HepG2 (cell line): ENCODE measurements around the gene TBC1D1. TPM values are rescaled to one million over a fixed set of nuclear protein-coding genes. Genes with fewer than 3 reads are reported as not detected.

Experiments
- ATAC-seq: fragments of 200-7000 bp; cut with Tn5 transposase; 3 replicates; pipeline ENCODE4 v1.9.1; 2020; ENCODE audit warnings: mild to moderate bottlenecking, moderate library complexity
- BruUV-seq: library from RNA; stranded (reverse); fragments of 400-500 nt; replicated peaks from 2 replicates; lab custom pipeline; 2021; lab: Mats Ljungman, UMichigan
- CTCF ChIA-PET: fragments of 300-600 bp; formaldehyde crosslinking; extraction: SDS; loops from one replicate; lab custom pipeline; 2021; ENCODE audit warnings: low total read pairs, inconsistent platforms, low intra/inter-chr PET ratio; lab: Yijun Ruan, JAX
- POLR2A ChIA-PET: fragments of 350-600 bp; sonication (Branson Sonifier 250); formaldehyde crosslinking; loops from one replicate; lab custom pipeline; 2020; ENCODE audit warnings: antibody characterized with exemption, inconsistent platforms; lab: Yijun Ruan, JAX
- DNase-seq: peaks from one replicate; pipeline ENCODE4 v3.0.0-alpha.2; 2015; ENCODE audit warnings: low spot score
- FAIRE-seq: peaks from 3 replicates; lab custom pipeline; 2011; peaks lifted over from hg19 to GRCh38; lab: Jason Lieb, UNC
- H2AFZ ChIP-seq: one replicate; pipeline ENCODE4 v1.6.1; 2011; ENCODE audit warnings: low read length, inconsistent platforms
- H3K27ac ChIP-seq: fragments of 300-600 bp; 3 replicates; pipeline ENCODE4 v1.8.0; 2011; ENCODE audit warnings: mixed run types, mild to moderate bottlenecking, mixed read lengths, low read length, inconsistent platforms; ENCODE audit not compliant: insufficient read depth; ENCODE audit errors: extremely low read length
- H3K27me3 ChIP-seq, 2 experiments: fragments of 200-600 bp in 1 of 2; 2 replicates in 1 of 2; 3 replicates in 1 of 2; pipeline versions ENCODE4 v1.6.0 to v1.8.0; 2011; ENCODE audit warnings: low read length in 2 of 2, mild to moderate bottlenecking in 2 of 2, moderate library complexity in 2 of 2, inconsistent platforms in 1 of 2; ENCODE audit not compliant: insufficient read depth in 2 of 2, control insufficient read depth in 1 of 2
- H3K36me3 ChIP-seq, 2 experiments: fragments of 200-600 bp in 1 of 2; replicated peaks in 1 of 2; 2 replicates in 1 of 2; 3 replicates in 1 of 2; pipeline versions ENCODE4 v1.5.1 to v1.8.0; 2011; ENCODE audit warnings: low read length in 2 of 2, inconsistent platforms in 1 of 2; ENCODE audit not compliant: insufficient read depth in 2 of 2, control insufficient read depth in 1 of 2
- H3K4me1 ChIP-seq: 2 replicates; pipeline ENCODE4 v1.5.1; 2012; ENCODE audit warnings: low read length, inconsistent platforms; ENCODE audit not compliant: insufficient read depth
- H3K4me2 ChIP-seq: 2 replicates; pipeline ENCODE4 v1.6.0; 2011; ENCODE audit warnings: low read depth, low read length, inconsistent platforms
- H3K4me3 ChIP-seq, 3 experiments: fragments of 200-600 bp in 1 of 3; sonication (generic), shearing (Covaris generic) in 1 of 3; replicated peaks in 1 of 3; 2 replicates each; pipeline ENCODE4 v1.5.1; 2011 to 2016; ENCODE audit warnings: low read length in 3 of 3, inconsistent platforms in 2 of 3, low read depth in 2 of 3, mild to moderate bottlenecking in 2 of 3, control low read depth in 1 of 3, mixed read lengths in 1 of 3; ENCODE audit not compliant: insufficient read depth in 1 of 3
- H3K79me2 ChIP-seq: one replicate; pipeline ENCODE4 v1.6.1; 2011; ENCODE audit warnings: low read length, inconsistent platforms; ENCODE audit not compliant: insufficient read depth
- H3K9ac ChIP-seq: 2 replicates; pipeline ENCODE4 v1.6.0; 2011; ENCODE audit warnings: mild to moderate bottlenecking, low read depth, low read length, inconsistent platforms; ENCODE audit not compliant: insufficient read depth
- H3K9me3 ChIP-seq: 2 replicates; pipeline ENCODE4 v1.5.1; 2012; ENCODE audit warnings: mild to moderate bottlenecking, low read length
- H4K20me1 ChIP-seq: 2 replicates; pipeline ENCODE4 v1.6.0; 2011; ENCODE audit warnings: inconsistent platforms, mild to moderate bottlenecking, low read length, moderate library complexity; ENCODE audit not compliant: insufficient read depth
- BRD4 ChIP-seq: sonication (generic); formaldehyde crosslinking; IDR thresholded peaks from 2 replicates; pipeline ENCODE4 v1.4.0; 2020; ENCODE audit warnings: missing genetic modification reagents
- POLR2G ChIP-seq: fragments of 200-400 bp; formaldehyde crosslinking; IDR thresholded peaks from 2 replicates; pipeline ENCODE4 v1.6.1; 2018; ENCODE audit warnings: mild to moderate bottlenecking, low read depth, low read length, moderate library complexity
- RBFOX2 ChIP-seq: fragments of 200-400 bp; formaldehyde crosslinking; IDR thresholded peaks from 2 replicates; pipeline ENCODE4 v1.6.1; 2017; ENCODE audit warnings: low read depth, mild to moderate bottlenecking, low read length
- RBM22 ChIP-seq: fragments of 200-400 bp; formaldehyde crosslinking; optimal IDR thresholded peaks from 2 replicates; pipeline ENCODE3; 2017; ENCODE audit warnings: mild to moderate bottlenecking, low read length, moderate library complexity
- SALL1 ChIP-seq: sonication (generic); formaldehyde crosslinking; IDR thresholded peaks from 2 replicates; pipeline ENCODE4 v1.8.0; 2022; ENCODE audit warnings: mild to moderate bottlenecking, missing genetic modification reagents
- ZBTB38 ChIP-seq: sonication (generic); formaldehyde crosslinking; IDR thresholded peaks from 2 replicates; pipeline ENCODE4 v1.5.1; 2020; ENCODE audit warnings: mild to moderate bottlenecking, missing genetic modification reagents
- ZNF207 ChIP-seq: fragments of 450-650 bp; IDR thresholded peaks from 2 replicates; pipeline ENCODE4 v1.6.1; 2016; ENCODE audit warnings: antibody characterized with exemption, borderline replicate concordance
- WGBS: methylation state at CpG from one replicate; pipeline ENCODE4 v1.1.6; 2017; ENCODE audit warnings: low lambda C conversion rate; 5-methylcytosine and 5-hydroxymethylcytosine counted together
- in situ Hi-C: cut with HindIII; loops from 2 replicates; pipeline ENCODE4 v1.10.0; 2017; ENCODE audit warnings: low pct_unique_long_range_greater_than_20kb; ENCODE audit not compliant: extremely low pct_ligation_motif_present
- intact Hi-C: fragments of 100-400 bp; cut with micrococcal nuclease; formaldehyde crosslinking; loops from one replicate; pipeline ENCODE4 v1.10.0; 2022; ENCODE audit not compliant: unreplicated experiment
- polyA plus RNA-seq, 8 experiments: library from polyadenylated mRNA; depleted of rRNA in 3 of 8; stranded (reverse) in 7 of 8; unstranded in 1 of 8; fragments of >200 nt; fragmentation: Illumina TruSeq in 4 of 8; extraction: Trizol in 4 of 8; gene quantifications; 2 replicates each; pipeline versions ENCODE4 v1.2.1 to v1.2.3, GENCODE V29; 2011 to 2016; ENCODE audit warnings: low read depth in 4 of 8, missing spikeins in 1 of 8, mixed read lengths in 1 of 8; ENCODE audit not compliant: insufficient read depth in 1 of 8
- total RNA-seq, 5 experiments: library from RNA; depleted of rRNA; stranded (reverse); fragments of >200 nt; fragmentation: Illumina TruSeq; extraction: Trizol; gene quantifications; 2 replicates each; pipeline ENCODE4 v1.2.3, GENCODE V29; 2016; ENCODE audit warnings: low read depth in 1 of 5
- TF ChIP-seq, protein P1 (sequence below): sonication (generic); formaldehyde crosslinking; IDR thresholded peaks from 2 replicates; pipeline ENCODE4 v1.4.0; 2020; ENCODE audit warnings: mild to moderate bottlenecking, missing genetic modification reagents
- TF ChIP-seq, protein P2 (sequence below): sonication (generic); formaldehyde crosslinking; IDR thresholded peaks from 2 replicates; pipeline ENCODE4 v1.4.0; 2020; ENCODE audit warnings: missing genetic modification reagents
- TF ChIP-seq, protein P3 (sequence below): IDR thresholded peaks from 2 replicates; pipeline ENCODE4 v1.6.1; 2016; ENCODE audit warnings: missing compliant biosample characterization, missing genetic modification reagents, borderline replicate concordance
- TF ChIP-seq, protein P4 (sequence below): sonication (generic); formaldehyde crosslinking; IDR thresholded peaks from 2 replicates; pipeline ENCODE4 v1.4.0; 2020; ENCODE audit warnings: missing genetic modification reagents

The TBC1D1 gene
- total and polyA plus RNA-seq, 2 of the 13 experiments (the other 11 are each of a cell fraction or from before 2014, with no cell fraction given) = 37.3 to 62.8 TPM

DNA sequence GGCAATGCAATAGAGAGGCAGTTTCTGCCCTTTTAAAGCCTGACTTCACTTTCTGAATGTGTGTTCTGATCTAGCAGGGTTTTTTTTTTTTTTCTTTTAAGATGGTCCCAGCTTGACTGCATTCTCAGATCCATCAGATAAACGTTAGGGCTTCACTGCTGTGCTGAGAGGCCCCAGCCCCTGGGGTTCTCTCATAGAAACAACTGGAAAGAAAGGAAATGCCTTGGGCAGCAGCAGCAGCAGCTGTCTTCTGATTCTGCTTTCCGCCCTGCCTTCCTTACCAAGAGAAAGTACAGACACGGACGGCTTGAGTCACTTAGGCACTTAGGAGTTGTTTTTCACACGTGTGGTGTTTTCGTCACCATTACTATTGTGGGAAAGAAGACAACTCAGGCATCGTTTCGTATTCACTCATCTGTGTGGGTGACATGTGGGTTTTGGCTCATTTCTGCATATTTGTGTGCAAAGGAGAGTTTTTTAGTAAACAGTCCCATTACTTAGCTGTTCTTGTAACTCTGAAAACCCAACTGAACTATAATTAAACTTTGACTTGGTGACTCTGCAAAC lies 241.3 kb downstream of the TBC1D1 start:
- Histone ChIP-seq H3K79me2 (no peaks in the 10 kb centered on the region), H3K4me3 (no peak overlapping the region; a peak in 1 of 6 replicates), H3K27me3 (no peaks in the 10 kb centered on the region), H3K4me1 (peaks cover 90% of the 10 kb centered on the region), H3K9ac (peak overlapping the region; percentile 74), H3K27ac (peak overlapping the region; percentile 92), H3K4me2 (peak overlapping the region; percentile 38), H3K9me3 (no peaks in the 10 kb centered on the region), H2AFZ (no peak overlapping the region), H4K20me1 (no peaks in the 10 kb centered on the region), H3K36me3 (peaks cover 0 to 3% of the 10 kb centered on the region in 2 experiments; a peak in 2 of 5 replicates)
- intact Hi-C loops (loop anchor here (5.0 kb wide), 1 partner anchor 45 kb away; no protein-coding TSS in a partner anchor), in situ Hi-C loops (loop anchor here (5.0 kb wide), 1 partner anchor 55 kb away; no protein-coding TSS in a partner anchor)
- 54% methylated on average over 8 of the region's 8 CpGs for WGBS
- DNase-seq = no peak
- ChIA-PET CTCF (no interaction called here), POLR2A (interaction anchor here (1.0 to 5.4 kb wide), 17 partner anchors 9 to 534 kb away, joined by 3 to 124 read pairs (median 9); no protein-coding TSS in a partner anchor)
- BruUV-seq = no TSS peak
- no peak for ATAC-seq
- FAIRE-seq = no peak
- TF ChIP-seq RBFOX2 (peak; percentile 18), RBM22 (peak; percentile 35), ZBTB38 (CRISPR knock-in tag) (peak; percentile 85), ZNF207 (no peak), SALL1 (CRISPR knock-in tag) (0 out of 2 replicates have a peak, but pooled peaks have one; percentile 11), POLR2G (peak; percentile 51; the same call in 1 of the 2 replicates), BRD4 (peak; percentile 86; the same call in 1 of the 2 replicates)
- TF ChIP-seq, protein P1, sequence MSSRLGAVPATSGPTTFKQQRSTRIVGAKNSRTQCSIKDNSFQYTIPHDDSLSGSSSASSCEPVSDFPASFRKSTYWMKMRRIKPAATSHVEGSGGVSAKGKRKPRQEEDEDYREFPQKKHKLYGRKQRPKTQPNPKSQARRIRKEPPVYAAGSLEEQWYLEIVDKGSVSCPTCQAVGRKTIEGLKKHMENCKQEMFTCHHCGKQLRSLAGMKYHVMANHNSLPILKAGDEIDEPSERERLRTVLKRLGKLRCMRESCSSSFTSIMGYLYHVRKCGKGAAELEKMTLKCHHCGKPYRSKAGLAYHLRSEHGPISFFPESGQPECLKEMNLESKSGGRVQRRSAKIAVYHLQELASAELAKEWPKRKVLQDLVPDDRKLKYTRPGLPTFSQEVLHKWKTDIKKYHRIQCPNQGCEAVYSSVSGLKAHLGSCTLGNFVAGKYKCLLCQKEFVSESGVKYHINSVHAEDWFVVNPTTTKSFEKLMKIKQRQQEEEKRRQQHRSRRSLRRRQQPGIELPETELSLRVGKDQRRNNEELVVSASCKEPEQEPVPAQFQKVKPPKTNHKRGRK (CRISPR knock-in tag) = no peak
- TF ChIP-seq, protein P2, sequence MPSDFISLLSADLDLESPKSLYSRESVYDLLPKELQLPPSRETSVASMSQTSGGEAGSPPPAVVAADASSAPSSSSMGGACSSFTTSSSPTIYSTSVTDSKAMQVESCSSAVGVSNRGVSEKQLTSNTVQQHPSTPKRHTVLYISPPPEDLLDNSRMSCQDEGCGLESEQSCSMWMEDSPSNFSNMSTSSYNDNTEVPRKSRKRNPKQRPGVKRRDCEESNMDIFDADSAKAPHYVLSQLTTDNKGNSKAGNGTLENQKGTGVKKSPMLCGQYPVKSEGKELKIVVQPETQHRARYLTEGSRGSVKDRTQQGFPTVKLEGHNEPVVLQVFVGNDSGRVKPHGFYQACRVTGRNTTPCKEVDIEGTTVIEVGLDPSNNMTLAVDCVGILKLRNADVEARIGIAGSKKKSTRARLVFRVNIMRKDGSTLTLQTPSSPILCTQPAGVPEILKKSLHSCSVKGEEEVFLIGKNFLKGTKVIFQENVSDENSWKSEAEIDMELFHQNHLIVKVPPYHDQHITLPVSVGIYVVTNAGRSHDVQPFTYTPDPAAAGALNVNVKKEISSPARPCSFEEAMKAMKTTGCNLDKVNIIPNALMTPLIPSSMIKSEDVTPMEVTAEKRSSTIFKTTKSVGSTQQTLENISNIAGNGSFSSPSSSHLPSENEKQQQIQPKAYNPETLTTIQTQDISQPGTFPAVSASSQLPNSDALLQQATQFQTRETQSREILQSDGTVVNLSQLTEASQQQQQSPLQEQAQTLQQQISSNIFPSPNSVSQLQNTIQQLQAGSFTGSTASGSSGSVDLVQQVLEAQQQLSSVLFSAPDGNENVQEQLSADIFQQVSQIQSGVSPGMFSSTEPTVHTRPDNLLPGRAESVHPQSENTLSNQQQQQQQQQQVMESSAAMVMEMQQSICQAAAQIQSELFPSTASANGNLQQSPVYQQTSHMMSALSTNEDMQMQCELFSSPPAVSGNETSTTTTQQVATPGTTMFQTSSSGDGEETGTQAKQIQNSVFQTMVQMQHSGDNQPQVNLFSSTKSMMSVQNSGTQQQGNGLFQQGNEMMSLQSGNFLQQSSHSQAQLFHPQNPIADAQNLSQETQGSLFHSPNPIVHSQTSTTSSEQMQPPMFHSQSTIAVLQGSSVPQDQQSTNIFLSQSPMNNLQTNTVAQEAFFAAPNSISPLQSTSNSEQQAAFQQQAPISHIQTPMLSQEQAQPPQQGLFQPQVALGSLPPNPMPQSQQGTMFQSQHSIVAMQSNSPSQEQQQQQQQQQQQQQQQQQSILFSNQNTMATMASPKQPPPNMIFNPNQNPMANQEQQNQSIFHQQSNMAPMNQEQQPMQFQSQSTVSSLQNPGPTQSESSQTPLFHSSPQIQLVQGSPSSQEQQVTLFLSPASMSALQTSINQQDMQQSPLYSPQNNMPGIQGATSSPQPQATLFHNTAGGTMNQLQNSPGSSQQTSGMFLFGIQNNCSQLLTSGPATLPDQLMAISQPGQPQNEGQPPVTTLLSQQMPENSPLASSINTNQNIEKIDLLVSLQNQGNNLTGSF (CRISPR knock-in tag) = no peak
- TF ChIP-seq, protein P3, sequence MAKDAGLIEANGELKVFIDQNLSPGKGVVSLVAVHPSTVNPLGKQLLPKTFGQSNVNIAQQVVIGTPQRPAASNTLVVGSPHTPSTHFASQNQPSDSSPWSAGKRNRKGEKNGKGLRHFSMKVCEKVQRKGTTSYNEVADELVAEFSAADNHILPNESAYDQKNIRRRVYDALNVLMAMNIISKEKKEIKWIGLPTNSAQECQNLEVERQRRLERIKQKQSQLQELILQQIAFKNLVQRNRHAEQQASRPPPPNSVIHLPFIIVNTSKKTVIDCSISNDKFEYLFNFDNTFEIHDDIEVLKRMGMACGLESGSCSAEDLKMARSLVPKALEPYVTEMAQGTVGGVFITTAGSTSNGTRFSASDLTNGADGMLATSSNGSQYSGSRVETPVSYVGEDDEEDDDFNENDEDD (CRISPR knock-in tag) = 0 out of 2 replicates have a peak, but pooled peaks have one; percentile 22
- TF ChIP-seq, protein P4, sequence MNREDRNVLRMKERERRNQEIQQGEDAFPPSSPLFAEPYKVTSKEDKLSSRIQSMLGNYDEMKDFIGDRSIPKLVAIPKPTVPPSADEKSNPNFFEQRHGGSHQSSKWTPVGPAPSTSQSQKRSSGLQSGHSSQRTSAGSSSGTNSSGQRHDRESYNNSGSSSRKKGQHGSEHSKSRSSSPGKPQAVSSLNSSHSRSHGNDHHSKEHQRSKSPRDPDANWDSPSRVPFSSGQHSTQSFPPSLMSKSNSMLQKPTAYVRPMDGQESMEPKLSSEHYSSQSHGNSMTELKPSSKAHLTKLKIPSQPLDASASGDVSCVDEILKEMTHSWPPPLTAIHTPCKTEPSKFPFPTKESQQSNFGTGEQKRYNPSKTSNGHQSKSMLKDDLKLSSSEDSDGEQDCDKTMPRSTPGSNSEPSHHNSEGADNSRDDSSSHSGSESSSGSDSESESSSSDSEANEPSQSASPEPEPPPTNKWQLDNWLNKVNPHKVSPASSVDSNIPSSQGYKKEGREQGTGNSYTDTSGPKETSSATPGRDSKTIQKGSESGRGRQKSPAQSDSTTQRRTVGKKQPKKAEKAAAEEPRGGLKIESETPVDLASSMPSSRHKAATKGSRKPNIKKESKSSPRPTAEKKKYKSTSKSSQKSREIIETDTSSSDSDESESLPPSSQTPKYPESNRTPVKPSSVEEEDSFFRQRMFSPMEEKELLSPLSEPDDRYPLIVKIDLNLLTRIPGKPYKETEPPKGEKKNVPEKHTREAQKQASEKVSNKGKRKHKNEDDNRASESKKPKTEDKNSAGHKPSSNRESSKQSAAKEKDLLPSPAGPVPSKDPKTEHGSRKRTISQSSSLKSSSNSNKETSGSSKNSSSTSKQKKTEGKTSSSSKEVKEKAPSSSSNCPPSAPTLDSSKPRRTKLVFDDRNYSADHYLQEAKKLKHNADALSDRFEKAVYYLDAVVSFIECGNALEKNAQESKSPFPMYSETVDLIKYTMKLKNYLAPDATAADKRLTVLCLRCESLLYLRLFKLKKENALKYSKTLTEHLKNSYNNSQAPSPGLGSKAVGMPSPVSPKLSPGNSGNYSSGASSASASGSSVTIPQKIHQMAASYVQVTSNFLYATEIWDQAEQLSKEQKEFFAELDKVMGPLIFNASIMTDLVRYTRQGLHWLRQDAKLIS (CRISPR knock-in tag) = 0 out of 2 replicates have a peak, but pooled peaks have one; percentile 39
